Endothelial cell (in vitro differentiated cells): Measurements from ENCODE around the gene RIC3. TPM values are rescaled to one million over a fixed set of nuclear protein-coding genes. Genes with fewer than 3 reads are reported as not detected.

ENCODE experiments used
- DNase-seq: peaks from one replicate; pipeline ENCODE4 v3.0.0; 2021; ENCODE audit warnings: low spot score
- H3K27ac Mint-ChIP-seq: one replicate; pipeline ENCODE4 v1.8.0; 2021; ENCODE audit warnings: mixed read lengths, inconsistent platforms; ENCODE audit not compliant: unreplicated experiment
- H3K27me3 Mint-ChIP-seq: one replicate; pipeline ENCODE4 v1.8.0; 2021; ENCODE audit warnings: mild to moderate bottlenecking, moderate library complexity, mixed read lengths, inconsistent platforms; ENCODE audit not compliant: unreplicated experiment
- H3K36me3 Mint-ChIP-seq: one replicate; pipeline ENCODE4 v1.8.0; 2021; ENCODE audit warnings: mild to moderate bottlenecking, low read depth, mixed read lengths, inconsistent platforms; ENCODE audit not compliant: unreplicated experiment
- H3K4me1 Mint-ChIP-seq: one replicate; pipeline ENCODE4 v1.8.0; 2021; ENCODE audit warnings: mild to moderate bottlenecking, mixed read lengths, inconsistent platforms; ENCODE audit not compliant: unreplicated experiment
- H3K4me3 Mint-ChIP-seq: one replicate; pipeline ENCODE4 v1.8.0; 2021; ENCODE audit warnings: mild to moderate bottlenecking, mixed read lengths, inconsistent platforms; ENCODE audit not compliant: unreplicated experiment
- H3K9me3 Mint-ChIP-seq: one replicate; pipeline ENCODE4 v1.8.0; 2021; ENCODE audit warnings: mixed read lengths, inconsistent platforms; ENCODE audit not compliant: unreplicated experiment
- CTCF ChIP-seq: fragments of 200-600 bp; sonication (generic); IDR thresholded peaks from one replicate; pipeline ENCODE4 v1.5.0; 2021; ENCODE audit warnings: antibody characterized with exemption; ENCODE audit not compliant: unreplicated experiment
- long read RNA-seq: library from polyadenylated mRNA; unstranded; transcript quantifications from one replicate; pipeline ENCODE4 v2.0.0, GENCODE V29; 2020; ENCODE audit not compliant: unreplicated experiment
- total RNA-seq: library from RNA; stranded (reverse); fragmentation: NEBNext Ultra II Directional; extraction: Animal tissue kit (Norgen Biotek cat#: 25700); gene quantifications from one replicate; pipeline ENCODE4 v1.2.1, GENCODE V29; 2021; ENCODE audit not compliant: unreplicated experiment

The RIC3 gene
- total RNA-seq = 5.6 TPM
- long read RNA-seq, partial matches to known transcripts = 0 of 2 reads
- long read RNA-seq, other reads (novel, unspliced or antisense) = 2 of 2 reads

- Mint-ChIP-seq H3K27ac (no peak within 1 kb of the TSS), H3K27me3 (peaks cover 5% of the 10 kb centered on the region), H3K4me3 (peak within 1 kb of the TSS; percentile 89), H3K9me3 (no peaks in the 10 kb centered on the region), H3K4me1 (peaks cover 12% of the 10 kb centered on the region), H3K36me3 (no peaks in the 10 kb centered on the region)
- TF ChIP-seq CTCF = no peak
- DNase-seq = peak; percentile 22
These were observed at the start of gene RIC3 for GRCh38 chr11:8168485-8169257. Gene RIC3 (minus strand): TSS chr11:8169025. CDS start chr11:8168989, 36 bp downstream.

- no peak for TF ChIP-seq CTCF
- H3K36me3 Mint-ChIP-seq = no peaks in the 10 kb centered on the region
- no peak for DNase-seq
- H3K4me3 Mint-ChIP-seq = no peak overlapping the region
- peaks cover 11% of the 10 kb centered on the region for H3K27me3 Mint-ChIP-seq
- H3K27ac Mint-ChIP-seq = no peak overlapping the region
- no peaks in the 10 kb centered on the region for H3K9me3 Mint-ChIP-seq
- H3K4me1 Mint-ChIP-seq = peaks cover 11% of the 10 kb centered on the region
These were observed 49.6 kb upstream of the RIC3 start for GRCh38 chr11:8218409-8218808.

GRCh38 chr11:8217926-8218325, 49.1 kb upstream of the RIC3 start:
- no peak for DNase-seq
- H3K9me3 Mint-ChIP-seq = no peaks in the 10 kb centered on the region
- H3K27me3 Mint-ChIP-seq = peaks cover 11% of the 10 kb centered on the region
- no peaks in the 10 kb centered on the region for H3K36me3 Mint-ChIP-seq
- TF ChIP-seq CTCF = no peak
- peaks cover 16% of the 10 kb centered on the region for H3K4me1 Mint-ChIP-seq
- H3K4me3 Mint-ChIP-seq = no peak overlapping the region
- no peak overlapping the region for H3K27ac Mint-ChIP-seq

- Mint-ChIP-seq H3K27me3 (peaks cover 9% of the 10 kb centered on the region), H3K9me3 (no peaks in the 10 kb centered on the region), H3K4me1 (peaks cover 17% of the 10 kb centered on the region), H3K4me3 (no peak overlapping the region), H3K36me3 (no peaks in the 10 kb centered on the region), H3K27ac (no peak overlapping the region)
- no peak for TF ChIP-seq CTCF
- no peak for DNase-seq
These were observed 48.3 kb upstream of the RIC3 start for GRCh38 chr11:8217136-8217535.

GRCh38 chr11:8213376-8213775, 44.6 kb upstream of the RIC3 start:
- no peak for TF ChIP-seq CTCF
- Mint-ChIP-seq H3K36me3 (no peaks in the 10 kb centered on the region), H3K4me3 (no peak overlapping the region), H3K27me3 (peaks cover 19% of the 10 kb centered on the region), H3K4me1 (peaks cover 13% of the 10 kb centered on the region), H3K27ac (no peak overlapping the region), H3K9me3 (no peaks in the 10 kb centered on the region)
- DNase-seq = no peak
